Measurements from ENCODE around the gene OR2M2.

Gene OR2M2, protein sequence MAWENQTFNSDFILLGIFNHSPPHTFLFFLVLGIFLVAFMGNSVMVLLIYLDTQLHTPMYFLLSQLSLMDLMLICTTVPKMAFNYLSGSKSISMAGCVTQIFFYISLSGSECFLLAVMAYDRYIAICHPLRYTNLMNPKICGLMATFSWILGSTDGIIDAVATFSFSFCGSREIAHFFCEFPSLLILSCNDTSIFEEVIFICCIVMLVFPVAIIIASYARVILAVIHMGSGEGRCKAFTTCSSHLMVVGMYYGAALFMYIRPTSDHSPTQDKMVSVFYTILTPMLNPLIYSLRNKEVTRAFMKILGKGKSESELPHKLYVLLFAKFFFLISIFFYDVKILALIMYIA

DNA sequence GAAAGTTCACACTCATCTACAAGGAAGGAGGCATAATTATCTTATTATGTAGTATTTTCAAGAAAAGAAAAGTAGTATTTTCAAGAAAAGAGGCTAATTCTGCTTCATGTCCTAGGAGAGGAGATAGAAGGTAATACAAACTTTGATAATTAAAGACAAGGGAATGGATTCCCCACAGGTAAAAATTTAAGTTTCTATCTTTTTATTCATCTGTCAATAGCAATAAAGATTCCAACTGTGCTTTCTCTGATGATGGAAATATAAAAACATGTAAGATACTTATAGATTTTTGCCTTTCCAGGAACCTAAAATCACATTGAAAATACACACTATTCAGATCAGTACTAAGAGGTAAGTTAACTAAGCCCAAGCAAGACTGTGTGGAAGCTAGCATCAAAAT lies at the start of gene OR2M2:
OR2M2 (plus strand) TSS at position 301 of the 400 bp plus-strand sequence. CDS start 5,165 bp downstream, outside the sequence.
- Histone ChIP-seq H3K9me3 (ENCODE audit: control insufficient read depth in 2 of 2, low read length in 2 of 2) (no peaks in the 10 kb centered on the region), H3K9ac (ENCODE audit: low read length in 2 of 2) (no peak within 1 kb of the TSS), H3K4me3 (ENCODE audit: low read length in 2 of 2) (no peak within 1 kb of the TSS), H3K27me3 (ENCODE audit: control insufficient read depth in 1 of 2, insufficient read depth in 2 of 2, low read length in 2 of 2) (no peaks in the 10 kb centered on the region), H3K36me3 (ENCODE audit: control insufficient read depth in 2 of 2, insufficient read depth in 2 of 2, low read length in 2 of 2) (no peaks in the 10 kb centered on the region), H3K4me1 (ENCODE audit: control insufficient read depth, insufficient read depth, low read length) (no peaks in the 10 kb centered on the region), H3K27ac (ENCODE audit: low read length) (no peak within 1 kb of the TSS)

DNA sequence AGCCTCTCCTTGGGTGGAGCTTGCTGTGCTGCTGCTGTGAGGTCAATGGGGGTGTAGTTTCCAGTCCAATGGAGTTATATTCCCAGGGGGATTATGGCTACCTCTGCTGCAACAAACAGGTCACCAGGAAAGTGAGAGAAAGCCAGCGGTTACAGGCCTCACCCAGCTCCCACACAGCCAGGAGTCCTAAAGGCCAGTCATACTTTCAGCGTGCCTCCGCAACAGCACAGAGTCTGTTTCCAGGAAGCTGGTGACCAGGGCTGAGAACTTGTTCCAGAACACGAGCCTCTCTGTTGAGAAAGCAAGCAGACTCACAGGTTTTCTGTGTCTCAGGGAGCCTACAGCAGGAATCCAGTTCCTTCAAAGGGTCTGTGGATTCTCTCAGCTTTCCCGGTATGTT lies 47.0 kb upstream of the OR2M2 start:
- Histone ChIP-seq H3K27ac (ENCODE audit: low read length) (no peak overlapping the region), H3K4me1 (ENCODE audit: control insufficient read depth, insufficient read depth, low read length) (no peaks in the 10 kb centered on the region), H3K4me3 (ENCODE audit: low read length in 2 of 2) (no peak overlapping the region), H3K9me3 (ENCODE audit: control insufficient read depth in 2 of 2, low read length in 2 of 2) (no peaks in the 10 kb centered on the region), H3K9ac (ENCODE audit: low read length in 2 of 2) (no peak overlapping the region), H3K27me3 (ENCODE audit: control insufficient read depth in 1 of 2, insufficient read depth in 2 of 2, low read length in 2 of 2) (no peaks in the 10 kb centered on the region), H3K36me3 (ENCODE audit: control insufficient read depth in 2 of 2, insufficient read depth in 2 of 2, low read length in 2 of 2) (no peaks in the 10 kb centered on the region)

DNA sequence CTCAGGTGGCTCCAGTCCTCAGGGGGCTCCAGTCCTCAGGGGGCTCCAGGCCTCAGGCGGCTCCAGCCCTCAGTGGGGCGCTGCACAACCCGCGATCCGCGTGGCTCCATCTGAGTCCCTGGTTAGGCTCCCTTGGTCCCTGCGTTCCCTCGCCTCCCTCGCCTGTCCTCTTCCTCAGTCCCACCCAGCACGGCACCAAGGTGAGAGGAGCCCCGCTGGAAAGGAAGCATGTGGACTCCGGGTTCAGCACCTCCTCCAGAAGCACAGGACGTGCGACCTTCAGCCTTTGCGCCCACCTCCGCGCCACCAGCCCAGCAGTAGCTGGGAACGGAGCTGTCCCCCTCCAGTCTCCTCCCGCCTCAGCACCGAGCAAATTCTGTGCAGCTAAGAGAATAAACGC lies 37.8 kb upstream of the OR2M2 start:
- H3K9me3 ChIP-seq (ENCODE audit: control insufficient read depth in 2 of 2, low read length in 2 of 2), result no peaks in the 10 kb centered on the region
- no peaks in the 10 kb centered on the region for H3K27me3 ChIP-seq (ENCODE audit: control insufficient read depth in 1 of 2, insufficient read depth in 2 of 2, low read length in 2 of 2)
- H3K27ac ChIP-seq (ENCODE audit: low read length), result no peak overlapping the region
- no peak overlapping the region for H3K9ac ChIP-seq (ENCODE audit: low read length in 2 of 2)
- H3K36me3 ChIP-seq (ENCODE audit: control insufficient read depth in 2 of 2, insufficient read depth in 2 of 2, low read length in 2 of 2), result no peaks in the 10 kb centered on the region
- H3K4me1 ChIP-seq (ENCODE audit: control insufficient read depth, insufficient read depth, low read length), result no peaks in the 10 kb centered on the region
- no peak overlapping the region for H3K4me3 ChIP-seq (ENCODE audit: low read length in 2 of 2)

DNA sequence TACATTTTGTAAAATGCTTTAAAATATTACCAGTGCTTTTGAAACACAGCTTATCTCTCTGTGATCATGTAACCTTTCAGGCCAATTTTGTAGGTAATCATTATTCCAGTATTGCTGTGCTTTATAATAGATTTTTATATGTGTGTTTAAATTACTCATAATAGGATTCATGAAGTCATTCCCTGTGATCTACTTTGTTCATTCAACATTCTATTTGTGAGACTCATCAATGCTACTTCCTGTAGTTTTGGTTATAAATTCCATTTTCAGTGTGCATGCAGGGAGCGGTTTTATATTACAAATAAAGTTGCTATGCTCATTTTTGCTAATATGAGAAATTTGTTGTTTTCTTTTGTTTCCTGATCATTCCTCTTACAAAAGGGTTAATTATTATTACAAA lies 33.8 kb upstream of the OR2M2 start:
- Histone ChIP-seq H3K36me3 (ENCODE audit: control insufficient read depth in 2 of 2, insufficient read depth in 2 of 2, low read length in 2 of 2) (no peaks in the 10 kb centered on the region), H3K27me3 (ENCODE audit: control insufficient read depth in 1 of 2, insufficient read depth in 2 of 2, low read length in 2 of 2) (no peaks in the 10 kb centered on the region), H3K9me3 (ENCODE audit: control insufficient read depth in 2 of 2, low read length in 2 of 2) (no peaks in the 10 kb centered on the region), H3K4me1 (ENCODE audit: control insufficient read depth, insufficient read depth, low read length) (no peaks in the 10 kb centered on the region), H3K27ac (ENCODE audit: low read length) (no peak overlapping the region), H3K4me3 (ENCODE audit: low read length in 2 of 2) (no peak overlapping the region), H3K9ac (ENCODE audit: low read length in 2 of 2) (no peak overlapping the region)

DNA sequence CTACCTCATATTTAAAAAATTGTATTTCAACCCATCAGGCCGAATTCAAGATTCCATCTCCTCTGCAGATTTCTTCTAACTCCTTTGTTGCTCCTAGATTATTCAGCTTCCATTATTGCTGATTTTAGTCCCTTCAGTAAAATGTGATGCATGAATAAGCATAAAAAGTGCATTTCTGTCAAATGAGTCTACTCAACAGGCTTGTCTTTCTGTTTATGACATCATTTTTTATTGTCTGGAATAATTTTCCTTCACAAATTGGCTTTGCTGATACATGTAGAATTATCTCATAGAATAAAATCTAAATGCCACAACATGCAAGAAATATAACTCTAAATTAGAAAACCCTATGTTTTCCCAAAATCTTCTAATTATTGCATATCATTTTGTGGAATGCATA lies 31.3 kb upstream of the OR2M2 start:
- Histone ChIP-seq H3K27me3 (ENCODE audit: control insufficient read depth in 1 of 2, insufficient read depth in 2 of 2, low read length in 2 of 2) (no peaks in the 10 kb centered on the region), H3K9me3 (ENCODE audit: control insufficient read depth in 2 of 2, low read length in 2 of 2) (peaks cover 0 to 5% of the 10 kb centered on the region in 2 donors), H3K4me1 (ENCODE audit: control insufficient read depth, insufficient read depth, low read length) (no peaks in the 10 kb centered on the region), H3K4me3 (ENCODE audit: low read length in 2 of 2) (no peak overlapping the region), H3K27ac (ENCODE audit: low read length) (no peak overlapping the region), H3K36me3 (ENCODE audit: control insufficient read depth in 2 of 2, insufficient read depth in 2 of 2, low read length in 2 of 2) (no peaks in the 10 kb centered on the region), H3K9ac (ENCODE audit: low read length in 2 of 2) (no peak overlapping the region)

DNA sequence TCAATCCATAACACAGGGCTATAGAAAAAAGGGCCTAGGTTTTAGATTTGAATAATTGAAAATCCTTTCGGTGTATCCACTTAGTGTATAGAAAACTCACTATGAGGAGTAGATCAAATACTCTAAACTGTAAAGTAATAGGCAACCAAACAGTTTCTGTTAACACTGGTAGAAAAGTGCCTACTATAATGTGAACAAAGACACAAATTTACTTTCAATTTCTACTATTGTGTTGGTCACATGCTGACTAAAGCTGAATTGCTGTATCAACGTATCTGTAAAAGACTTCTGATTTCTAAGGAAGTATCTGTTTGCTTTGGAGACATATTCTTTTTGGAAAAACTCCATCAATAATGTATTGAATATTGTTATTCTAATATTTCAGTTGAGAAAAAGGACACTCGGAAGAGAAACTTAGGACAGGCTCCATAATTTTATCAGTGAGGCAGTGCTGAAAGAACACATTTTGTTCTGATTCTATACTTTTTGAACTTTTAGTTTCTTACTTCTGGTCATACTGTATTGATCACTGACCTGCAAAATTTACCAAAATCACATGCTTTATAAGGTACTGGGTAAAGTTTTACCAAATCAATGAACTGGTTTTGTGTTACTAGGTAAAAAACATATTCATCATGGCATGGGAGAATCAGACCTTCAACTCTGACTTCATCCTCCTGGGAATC lies 30.0 kb upstream of the OR2M2 start, which contains the start of gene OR2M5:
OR2M5 (plus strand) TSS at position 636 of the 686 bp plus-strand sequence; CDS start at position 636, 0 bp downstream.
- Histone ChIP-seq H3K27ac (ENCODE audit: low read length) (no peak within 1 kb of the TSS), H3K4me3 (ENCODE audit: low read length in 2 of 2) (no peak within 1 kb of the TSS), H3K27me3 (ENCODE audit: control insufficient read depth in 1 of 2, insufficient read depth in 2 of 2, low read length in 2 of 2) (no peaks in the 10 kb centered on the region), H3K9ac (ENCODE audit: low read length in 2 of 2) (no peak within 1 kb of the TSS), H3K4me1 (ENCODE audit: control insufficient read depth, insufficient read depth, low read length) (no peaks in the 10 kb centered on the region), H3K9me3 (ENCODE audit: control insufficient read depth in 2 of 2, low read length in 2 of 2) (peaks cover 0 to 5% of the 10 kb centered on the region in 2 donors), H3K36me3 (ENCODE audit: control insufficient read depth in 2 of 2, insufficient read depth in 2 of 2, low read length in 2 of 2) (no peaks in the 10 kb centered on the region)

DNA sequence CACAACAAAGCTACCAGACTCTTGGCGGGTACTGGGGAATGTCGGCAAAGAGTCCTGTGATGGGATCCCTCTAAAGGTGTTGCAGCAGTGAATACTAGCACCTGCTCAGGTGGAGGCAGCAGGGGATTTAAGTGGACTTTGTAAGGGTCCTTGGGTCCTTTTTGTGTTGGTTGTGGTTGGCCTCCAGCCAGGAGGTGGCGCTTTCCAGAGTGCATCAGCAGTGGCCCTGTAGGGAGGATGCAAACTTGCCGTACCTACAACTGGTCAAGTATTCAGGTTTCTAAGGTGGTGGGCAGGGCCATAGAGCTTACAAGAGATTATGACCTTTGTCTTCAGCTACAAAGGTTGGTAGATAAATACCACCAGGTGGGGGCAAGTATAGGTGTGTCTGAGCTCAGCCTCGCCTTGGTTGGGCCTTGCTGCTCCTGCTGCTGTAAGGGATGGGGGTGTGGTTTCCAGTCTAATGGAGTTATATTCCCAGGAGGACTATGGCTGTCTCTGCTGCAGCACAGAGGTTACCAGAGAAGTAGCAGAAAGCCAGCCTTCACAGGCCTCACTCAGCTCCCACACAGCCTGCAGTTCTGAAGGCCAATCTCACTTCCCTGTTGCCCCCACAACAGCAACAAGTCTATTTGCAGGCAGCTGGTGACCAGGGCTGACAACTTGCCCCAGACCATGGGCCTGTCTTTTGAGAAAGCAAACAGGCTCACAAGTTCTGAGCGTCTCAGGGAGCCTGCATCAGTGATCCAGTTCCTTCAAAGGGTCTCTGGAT lies 22.4 kb upstream of the OR2M2 start:
- peaks cover 0 to 5% of the 10 kb centered on the region in 2 donors for H3K9me3 ChIP-seq (ENCODE audit: control insufficient read depth in 2 of 2, low read length in 2 of 2)
- H3K4me1 ChIP-seq (ENCODE audit: control insufficient read depth, insufficient read depth, low read length), result no peaks in the 10 kb centered on the region
- no peak overlapping the region for H3K27ac ChIP-seq (ENCODE audit: low read length)
- no peak overlapping the region for H3K4me3 ChIP-seq (ENCODE audit: low read length in 2 of 2)
- H3K36me3 ChIP-seq (ENCODE audit: control insufficient read depth in 2 of 2, insufficient read depth in 2 of 2, low read length in 2 of 2), result no peaks in the 10 kb centered on the region
- H3K9ac ChIP-seq (ENCODE audit: low read length in 2 of 2), result no peak overlapping the region
- no peaks in the 10 kb centered on the region for H3K27me3 ChIP-seq (ENCODE audit: control insufficient read depth in 1 of 2, insufficient read depth in 2 of 2, low read length in 2 of 2)

DNA sequence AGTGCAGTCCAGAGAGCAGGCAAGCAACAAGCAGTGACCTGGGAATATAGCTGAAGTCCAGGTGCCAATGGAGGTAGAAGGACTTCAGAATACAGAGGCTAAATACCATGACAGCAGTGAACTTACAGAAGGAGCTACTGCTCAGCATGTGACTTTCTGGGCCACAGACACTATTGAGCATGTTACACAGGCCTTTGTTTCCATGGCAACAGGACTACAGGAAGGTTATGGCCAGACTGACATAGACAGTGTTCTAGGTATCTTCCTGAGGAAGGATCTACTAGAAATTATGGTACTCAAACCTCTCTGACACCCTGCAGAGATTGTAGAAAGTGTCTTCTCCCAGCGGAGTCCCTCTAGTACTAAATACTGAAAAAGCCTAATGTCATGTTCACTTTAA lies 18.7 kb upstream of the OR2M2 start:
- Histone ChIP-seq H3K4me3 (ENCODE audit: low read length in 2 of 2) (no peak overlapping the region), H3K27me3 (ENCODE audit: control insufficient read depth in 1 of 2, insufficient read depth in 2 of 2, low read length in 2 of 2) (no peaks in the 10 kb centered on the region), H3K9ac (ENCODE audit: low read length in 2 of 2) (no peak overlapping the region), H3K36me3 (ENCODE audit: control insufficient read depth in 2 of 2, insufficient read depth in 2 of 2, low read length in 2 of 2) (no peaks in the 10 kb centered on the region), H3K9me3 (ENCODE audit: control insufficient read depth in 2 of 2, low read length in 2 of 2) (peaks cover 0 to 2% of the 10 kb centered on the region in 2 donors), H3K27ac (ENCODE audit: low read length) (no peak overlapping the region), H3K4me1 (ENCODE audit: control insufficient read depth, insufficient read depth, low read length) (no peaks in the 10 kb centered on the region)

DNA sequence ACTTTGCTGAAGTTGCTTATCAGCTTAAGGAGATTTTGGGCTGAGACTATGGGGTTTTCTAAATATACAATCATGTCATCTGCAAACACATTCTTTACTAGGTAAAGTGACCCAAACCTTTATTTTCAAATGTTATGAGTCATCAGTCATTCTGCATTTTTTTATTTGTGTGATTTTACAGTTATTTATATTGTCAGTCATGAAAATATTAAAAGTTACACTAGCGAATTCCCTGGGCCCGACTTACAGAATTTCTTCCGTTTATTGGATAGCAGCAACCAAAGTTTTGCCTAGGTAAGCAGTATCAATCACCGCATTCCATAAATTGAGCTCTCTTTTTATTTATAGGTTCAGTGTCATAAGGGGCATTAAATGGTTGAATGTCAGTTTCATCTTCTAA lies 15.9 kb upstream of the OR2M2 start:
- H3K36me3 ChIP-seq (ENCODE audit: control insufficient read depth in 2 of 2, insufficient read depth in 2 of 2, low read length in 2 of 2), result no peaks in the 10 kb centered on the region
- H3K27ac ChIP-seq (ENCODE audit: low read length), result no peak overlapping the region
- H3K9ac ChIP-seq (ENCODE audit: low read length in 2 of 2), result no peak overlapping the region
- peaks cover 0 to 2% of the 10 kb centered on the region in 2 donors for H3K9me3 ChIP-seq (ENCODE audit: control insufficient read depth in 2 of 2, low read length in 2 of 2)
- no peaks in the 10 kb centered on the region for H3K4me1 ChIP-seq (ENCODE audit: control insufficient read depth, insufficient read depth, low read length)
- H3K4me3 ChIP-seq (ENCODE audit: low read length in 2 of 2), result no peak overlapping the region
- no peaks in the 10 kb centered on the region for H3K27me3 ChIP-seq (ENCODE audit: control insufficient read depth in 1 of 2, insufficient read depth in 2 of 2, low read length in 2 of 2)

DNA sequence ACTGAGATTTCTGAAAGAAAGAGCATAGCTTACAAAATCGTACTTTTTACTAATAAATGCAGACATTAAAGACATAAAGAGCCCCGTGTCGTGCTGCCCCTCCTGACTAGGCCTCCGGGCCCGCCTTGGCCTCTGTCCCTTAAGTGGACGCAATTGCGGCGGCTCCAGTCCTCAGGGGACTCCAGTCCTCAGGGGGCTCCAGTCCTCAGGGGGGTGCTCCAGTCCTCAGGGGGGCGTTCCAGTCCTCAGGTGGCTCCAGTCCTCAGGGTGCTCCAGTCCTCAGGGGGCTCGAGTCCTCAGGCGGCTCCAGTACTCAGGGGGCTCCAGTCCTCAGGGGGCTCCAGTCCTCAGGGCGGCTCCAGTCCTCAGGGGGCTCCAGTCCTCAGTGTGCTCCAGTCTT lies 10.6 kb upstream of the OR2M2 start:
- Histone ChIP-seq H3K4me1 (ENCODE audit: control insufficient read depth, insufficient read depth, low read length) (no peaks in the 10 kb centered on the region), H3K4me3 (ENCODE audit: low read length in 2 of 2) (no peak overlapping the region), H3K27me3 (ENCODE audit: control insufficient read depth in 1 of 2, insufficient read depth in 2 of 2, low read length in 2 of 2) (no peaks in the 10 kb centered on the region), H3K36me3 (ENCODE audit: control insufficient read depth in 2 of 2, insufficient read depth in 2 of 2, low read length in 2 of 2) (no peaks in the 10 kb centered on the region), H3K27ac (ENCODE audit: low read length) (no peak overlapping the region), H3K9me3 (ENCODE audit: control insufficient read depth in 2 of 2, low read length in 2 of 2) (peaks cover 2 to 3% of the 10 kb centered on the region in 2 donors), H3K9ac (ENCODE audit: low read length in 2 of 2) (no peak overlapping the region)

Measured in stomach smooth muscle (tissue), 2 donors.